GM21367 (cell line): ENCODE measurements around the gene DDIT4.
"Not testable (repeated sequence)": the region's sequence is repeated elsewhere in the genome, so short reads cannot be mapped to it uniquely, and the experiment has no call there.

Experiments used
- ATAC-seq: cut with Tn5 transposase; IDR thresholded peaks from one replicate; pipeline ENCODE4 v1.9.1; 2021; ENCODE audit not compliant: unreplicated experiment

DDIT4 gene

DNA sequence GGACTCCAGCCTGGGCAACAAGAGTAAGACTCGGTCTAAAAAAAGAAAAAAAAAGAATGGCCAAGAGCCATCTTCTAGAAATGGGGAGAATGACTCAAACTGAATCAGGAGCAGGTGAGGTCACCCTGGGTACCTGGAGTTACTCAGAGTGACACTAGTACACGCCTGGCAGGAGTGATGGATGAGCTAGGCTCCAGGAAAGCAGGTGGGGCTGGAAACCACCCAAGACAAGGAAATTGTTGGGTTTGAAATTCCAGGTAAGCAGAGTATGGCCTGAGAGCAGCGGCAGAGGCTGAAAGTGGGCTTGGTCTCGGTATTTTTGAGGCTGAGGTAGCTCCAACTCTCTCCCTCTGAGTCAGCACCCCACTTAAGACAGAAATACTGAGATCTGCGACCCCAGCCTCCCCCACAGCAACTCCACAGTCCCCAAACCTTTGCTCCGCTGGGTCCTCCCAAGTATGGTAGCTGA lies 18.5 kb downstream of the DDIT4 start:
- ATAC-seq, result no peak

DNA sequence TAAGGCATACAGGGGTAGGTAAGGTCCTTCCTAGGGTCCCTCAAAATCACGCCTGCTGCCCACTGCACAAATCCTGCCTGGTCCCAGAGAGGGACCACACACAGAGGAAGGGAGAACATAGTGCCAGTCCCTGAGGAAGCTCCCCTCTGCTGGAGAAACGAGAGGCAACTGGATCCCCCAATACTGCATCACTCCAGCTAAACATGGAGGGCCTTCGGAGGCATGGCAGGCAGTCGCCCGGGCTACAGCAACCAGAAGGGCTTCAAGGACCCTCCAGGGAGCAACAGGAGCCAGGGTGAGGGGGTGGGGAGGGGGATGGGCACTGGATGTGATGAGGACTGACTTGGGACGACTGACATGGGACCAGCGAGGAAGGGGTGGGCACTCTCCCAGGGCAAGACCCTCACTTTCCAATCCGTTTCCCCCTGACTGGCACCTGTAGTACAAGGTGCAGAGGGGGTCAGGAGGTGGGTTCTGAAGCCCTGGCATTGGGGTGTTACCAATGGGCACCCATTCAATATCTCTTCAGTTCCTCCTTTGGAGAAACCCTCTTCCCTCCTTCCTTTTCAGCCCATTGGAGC lies 21.7 kb downstream of the DDIT4 start:
- no peak for ATAC-seq

DNA sequence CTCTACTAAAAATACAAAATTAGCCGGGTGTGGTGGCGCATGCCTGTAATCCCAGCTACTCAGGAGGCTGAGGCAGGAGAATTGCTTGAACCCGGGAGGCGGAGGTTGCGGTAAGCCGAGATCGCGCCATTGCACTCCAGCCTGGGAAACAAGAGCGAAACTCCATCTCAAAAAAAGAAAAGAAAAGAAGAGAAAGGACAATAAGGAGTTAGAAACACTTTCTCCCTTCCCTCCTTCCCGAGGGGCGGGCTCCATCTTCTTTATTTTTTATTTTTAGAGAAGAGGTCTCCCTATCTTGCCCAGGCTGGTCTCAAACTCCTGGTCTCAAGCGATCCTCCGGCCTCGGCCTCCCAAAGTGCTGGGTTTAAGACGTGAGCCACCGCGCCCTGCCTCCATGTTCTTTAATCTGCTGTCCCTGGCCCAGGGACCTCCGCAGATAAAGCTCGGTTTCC lies 23.1 kb downstream of the DDIT4 start:
- ATAC-seq, result not testable (repeated sequence)

DNA sequence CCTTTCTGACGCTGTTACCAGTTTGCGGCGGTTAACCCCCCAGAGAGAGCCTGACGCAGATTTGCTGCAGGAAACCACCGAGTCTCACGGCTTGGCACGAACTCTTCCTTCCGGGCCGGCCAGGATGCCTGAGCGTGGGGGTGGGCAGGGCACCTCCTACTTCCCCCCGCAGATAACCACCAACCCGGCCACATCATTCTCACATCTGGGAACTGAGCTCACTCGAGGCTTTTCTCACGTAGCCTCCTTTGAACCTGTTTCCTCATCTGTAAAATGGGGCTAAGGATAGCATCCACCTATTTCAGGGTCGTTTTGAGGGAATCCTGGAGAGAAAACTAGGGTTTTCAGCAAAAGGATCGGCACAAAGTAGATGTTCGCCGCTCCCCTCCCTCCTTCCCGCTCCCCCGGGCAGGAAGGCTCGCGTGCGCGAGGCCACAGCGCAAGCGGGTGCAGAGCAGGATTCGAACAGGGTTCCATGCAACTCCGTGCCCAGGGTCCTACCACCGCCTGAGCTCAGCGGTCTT lies 23.6 kb downstream of the DDIT4 start:
- peak; percentile 42 for ATAC-seq

DNA sequence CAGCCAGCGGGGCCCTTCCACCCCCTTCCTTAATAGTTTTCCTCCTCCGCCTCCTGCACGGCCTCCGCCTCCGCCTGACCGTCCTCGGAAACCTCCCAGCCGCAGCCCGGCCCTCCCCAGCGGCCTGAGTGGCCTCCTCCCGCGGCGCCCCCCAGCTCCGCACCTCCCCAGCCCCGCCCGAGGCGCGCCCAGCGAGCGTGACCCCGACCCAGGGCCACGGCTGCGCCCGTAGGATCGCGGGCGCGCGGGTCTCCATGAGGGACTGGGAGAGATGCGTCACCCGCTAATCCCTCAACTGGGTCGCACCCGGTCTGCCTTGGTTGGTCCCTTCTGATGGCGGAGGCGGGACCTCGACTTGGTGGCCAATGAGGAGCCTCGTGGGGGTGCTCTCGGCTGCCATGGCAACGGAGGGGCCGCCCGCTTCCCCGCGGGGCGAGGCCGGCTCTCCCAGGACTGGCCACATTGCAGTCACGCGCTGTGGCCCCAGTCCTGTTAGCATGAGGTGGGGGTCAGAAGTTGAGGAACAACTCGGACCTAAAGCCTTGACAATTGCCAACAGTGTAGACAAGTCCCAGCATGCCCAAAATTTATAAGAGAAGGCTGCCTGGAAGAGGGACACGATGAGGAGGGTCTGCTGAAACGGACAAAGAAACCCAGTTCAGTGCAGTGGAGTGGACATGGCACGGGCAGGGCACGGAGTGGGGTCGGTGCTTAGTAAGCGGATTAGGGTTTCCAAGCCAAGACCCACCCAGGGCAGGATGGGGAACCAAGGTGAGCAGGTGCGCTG lies 24.3 kb downstream of the DDIT4 start:
- peak; percentile 77 for ATAC-seq

DNA sequence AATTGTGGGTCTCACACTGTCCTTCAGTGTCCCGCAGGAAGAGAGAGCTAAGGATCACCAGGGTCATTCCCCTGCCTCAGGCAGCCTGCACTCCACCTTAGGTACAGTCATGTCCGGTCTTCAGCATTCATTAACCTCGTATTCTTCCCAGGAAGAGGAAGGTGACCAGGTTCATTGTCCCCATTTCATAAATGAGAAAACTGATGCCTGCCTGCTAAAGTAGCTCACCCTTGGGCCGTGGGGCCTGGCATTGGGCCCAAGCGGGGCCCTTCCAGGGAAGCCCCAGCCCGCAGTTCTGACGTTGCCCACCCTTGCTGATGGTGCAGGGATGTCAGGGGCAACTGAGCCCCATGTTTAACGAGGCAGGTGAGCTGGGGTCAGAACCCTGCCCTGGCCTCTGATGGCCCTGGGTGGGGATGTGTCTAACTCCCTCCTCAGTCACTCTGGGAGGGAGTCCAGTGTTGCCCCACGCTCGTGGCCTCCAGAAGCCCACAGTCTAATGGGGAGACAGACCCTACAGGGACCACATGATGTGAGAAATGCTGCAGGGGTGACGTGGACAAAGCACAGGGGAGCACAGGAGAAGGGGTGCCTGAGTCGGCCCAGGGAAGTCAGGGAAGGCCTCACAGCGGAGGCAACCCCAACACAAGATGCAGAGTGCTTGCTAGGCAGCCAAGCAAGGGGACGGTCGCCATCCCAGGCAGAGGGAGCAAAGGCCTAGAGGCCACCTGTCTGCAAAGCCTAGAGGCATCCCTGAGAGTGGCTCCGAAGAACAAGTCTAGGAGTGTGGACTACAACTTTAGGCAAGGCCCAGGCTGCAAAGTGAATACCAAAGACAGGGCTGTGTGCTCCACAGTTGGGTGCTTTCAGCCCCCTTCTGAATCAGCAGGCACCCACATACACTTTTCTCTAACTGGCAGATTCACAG lies 25.1 kb downstream of the DDIT4 start:
- no peak for ATAC-seq

DNA sequence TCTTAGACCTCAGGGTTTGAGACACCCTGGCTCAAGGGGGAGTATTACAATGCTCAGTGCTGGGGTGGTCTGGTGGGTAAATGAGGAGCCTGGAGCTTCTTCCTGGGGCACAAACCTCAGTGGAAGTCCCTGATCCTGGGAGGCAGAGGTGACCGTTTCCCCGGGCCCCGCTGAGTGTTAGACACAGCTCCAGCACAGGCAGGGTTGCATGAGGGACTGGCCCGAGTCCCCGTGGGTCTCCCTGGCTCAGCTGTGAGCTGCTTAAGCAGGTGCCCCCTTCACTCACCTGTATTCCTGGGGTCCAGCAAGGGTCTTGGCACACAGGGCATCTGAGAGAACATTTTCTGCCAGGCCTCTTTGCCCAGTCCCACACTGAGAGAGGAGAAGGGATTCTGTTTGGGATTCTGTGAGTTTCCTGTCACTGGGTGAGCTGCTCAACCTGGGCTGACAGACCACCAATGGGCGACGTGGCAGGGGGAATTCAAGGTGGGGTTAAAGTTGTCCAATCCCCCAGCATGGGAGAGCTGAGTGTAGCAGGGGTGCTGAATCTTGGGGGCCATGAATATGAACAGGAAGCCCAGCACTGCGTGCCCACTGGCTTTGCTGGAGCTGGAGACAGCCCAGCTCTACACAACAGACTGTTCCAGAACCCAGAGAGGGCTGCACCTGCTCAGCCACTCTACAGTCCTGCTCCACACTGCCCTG lies 29.9 kb downstream of the DDIT4 start:
- no peak for ATAC-seq

DNA sequence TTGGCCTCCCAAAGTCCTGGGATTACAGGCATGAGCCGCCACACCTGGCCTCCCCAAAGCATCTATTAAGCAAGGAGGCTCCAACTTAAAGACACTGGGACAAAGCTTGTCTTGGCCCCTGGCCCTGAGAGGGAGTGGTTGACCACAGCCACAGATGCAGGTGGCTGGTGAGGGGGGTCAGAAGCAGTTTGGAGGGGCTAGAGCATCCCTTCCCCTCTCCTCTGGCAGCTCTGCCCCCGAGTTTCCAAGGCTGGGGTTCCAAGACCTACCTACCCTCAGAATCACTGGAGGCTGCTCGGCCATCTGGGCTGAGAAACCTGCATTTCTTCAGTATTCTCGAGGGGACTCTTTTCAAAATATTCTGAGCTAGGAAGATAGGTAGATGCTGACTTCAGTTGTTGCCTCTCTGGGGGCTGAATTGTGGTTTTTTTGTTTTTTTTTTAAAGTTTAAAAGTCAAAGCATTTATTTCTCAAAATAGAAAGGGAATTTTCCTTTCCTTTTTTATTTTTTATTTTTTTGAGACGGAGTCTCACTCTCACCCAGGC lies 32.6 kb downstream of the DDIT4 start:
- ATAC-seq, result no peak

DNA sequence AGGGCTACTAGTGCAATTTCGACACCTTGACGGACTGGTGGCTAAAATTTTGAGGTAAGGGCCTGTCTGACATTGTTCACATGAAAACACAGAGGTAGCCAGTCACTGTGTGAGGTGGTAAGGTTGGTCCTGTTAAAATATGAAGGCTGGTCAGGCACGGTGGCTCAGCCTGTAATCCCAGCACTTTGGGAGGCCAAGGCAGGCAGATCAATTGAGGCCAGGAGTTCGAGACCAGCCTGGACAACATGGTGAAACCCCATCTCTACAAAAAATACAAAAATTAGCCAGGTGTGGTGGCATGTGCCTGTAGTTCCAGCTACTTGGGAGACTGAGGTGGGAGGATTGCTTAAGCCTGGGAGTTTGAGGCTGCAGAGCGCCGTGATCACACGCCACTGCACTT lies 34.0 kb downstream of the DDIT4 start:
- ATAC-seq, result not testable (repeated sequence)

DNA sequence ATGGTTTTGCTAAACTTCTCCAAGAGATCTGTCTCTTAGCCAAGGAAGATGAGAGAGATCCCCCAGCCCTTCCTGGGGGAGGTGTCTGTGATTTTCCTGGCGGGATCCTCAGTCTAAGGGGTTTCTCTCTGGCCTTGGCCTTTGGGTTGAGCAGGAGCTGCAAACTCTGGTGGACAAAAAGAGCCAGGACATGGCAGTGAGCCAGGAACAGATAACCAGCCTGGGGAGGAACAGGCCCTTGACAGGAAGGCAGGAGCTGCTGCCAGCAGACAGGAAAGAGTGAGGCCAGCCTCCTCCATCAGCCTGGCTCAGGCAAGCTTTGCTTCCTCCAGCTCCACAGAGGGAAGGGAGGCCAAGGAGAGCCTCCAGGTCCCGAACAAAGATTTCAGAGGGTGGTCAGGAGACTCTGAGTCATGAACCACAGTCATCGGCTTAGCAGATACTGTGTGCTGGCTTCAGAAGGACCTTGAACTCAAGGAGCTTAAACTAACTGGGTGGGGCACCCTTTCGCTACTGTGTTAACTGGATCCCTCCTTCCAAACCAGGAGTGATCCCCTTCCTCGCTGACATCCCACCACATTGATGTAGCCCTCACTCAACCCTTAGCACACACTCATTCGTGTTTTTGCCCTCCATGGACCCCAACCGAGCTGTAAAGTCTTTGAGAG lies 34.7 kb downstream of the DDIT4 start:
- no peak for ATAC-seq

DNA sequence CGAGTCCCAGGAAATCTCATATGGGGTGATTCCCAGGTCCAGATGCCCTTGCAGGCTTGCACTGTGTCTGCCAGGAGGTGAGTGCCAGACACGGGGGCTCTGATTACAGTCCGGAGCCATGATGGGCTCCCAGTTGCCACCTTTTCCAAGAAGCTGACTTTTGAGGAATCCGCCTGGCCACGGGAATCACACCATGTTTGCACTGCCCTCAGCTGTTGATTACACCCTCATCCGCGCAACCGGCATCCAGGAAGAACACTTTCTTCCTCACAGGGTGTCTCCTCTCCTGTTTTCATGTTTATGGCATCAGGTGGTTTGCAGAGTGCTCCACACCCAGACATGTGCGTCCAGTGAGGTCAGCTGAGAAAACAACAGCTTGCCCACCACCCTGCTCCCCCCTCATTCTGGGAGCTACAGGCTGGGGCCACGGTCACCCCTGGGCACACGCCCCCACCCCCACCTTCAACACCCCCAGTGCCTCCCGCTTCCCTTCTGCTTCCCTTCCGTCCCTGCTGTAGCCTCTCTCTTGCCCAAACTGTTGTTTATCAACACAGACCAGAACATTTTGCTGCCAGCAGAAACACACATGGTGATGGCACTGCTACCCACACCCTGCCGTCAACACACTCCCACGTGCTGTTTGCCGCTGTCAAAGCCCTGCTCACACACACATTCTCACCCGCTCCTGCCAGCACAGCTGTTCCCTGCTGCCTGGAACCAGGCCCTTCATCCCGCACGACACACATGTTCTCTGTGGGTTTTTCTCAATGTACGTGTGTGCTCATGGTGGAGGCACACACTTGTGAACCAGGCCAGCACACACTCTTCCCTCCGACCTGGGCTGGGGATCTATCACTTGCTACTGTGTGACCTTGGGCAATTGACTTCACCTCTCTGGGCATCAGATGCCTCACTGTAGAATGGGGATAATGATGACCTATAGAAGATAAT lies 35.8 kb downstream of the DDIT4 start:
- no peak for ATAC-seq

DNA sequence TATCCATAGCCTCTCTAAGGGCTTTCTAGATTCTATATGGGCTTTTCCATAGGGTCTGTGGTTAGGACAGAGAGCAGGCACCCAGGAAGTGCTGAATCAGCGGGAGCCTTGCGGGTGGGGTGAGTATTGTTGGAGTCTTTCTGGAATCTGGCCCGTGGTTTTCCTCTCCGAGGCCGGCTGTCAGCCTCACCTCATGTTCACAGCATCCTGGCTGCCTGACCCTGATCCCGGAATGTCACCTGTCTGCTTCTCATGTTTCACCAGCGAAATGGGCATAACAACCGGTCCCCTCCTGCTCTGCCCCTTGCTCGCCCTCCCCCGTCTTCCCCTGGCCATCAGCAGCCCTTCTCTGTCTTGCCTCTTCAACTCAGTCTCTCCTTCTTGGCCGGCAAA lies 36.5 kb downstream of the DDIT4 start:
- no peak for ATAC-seq

DNA sequence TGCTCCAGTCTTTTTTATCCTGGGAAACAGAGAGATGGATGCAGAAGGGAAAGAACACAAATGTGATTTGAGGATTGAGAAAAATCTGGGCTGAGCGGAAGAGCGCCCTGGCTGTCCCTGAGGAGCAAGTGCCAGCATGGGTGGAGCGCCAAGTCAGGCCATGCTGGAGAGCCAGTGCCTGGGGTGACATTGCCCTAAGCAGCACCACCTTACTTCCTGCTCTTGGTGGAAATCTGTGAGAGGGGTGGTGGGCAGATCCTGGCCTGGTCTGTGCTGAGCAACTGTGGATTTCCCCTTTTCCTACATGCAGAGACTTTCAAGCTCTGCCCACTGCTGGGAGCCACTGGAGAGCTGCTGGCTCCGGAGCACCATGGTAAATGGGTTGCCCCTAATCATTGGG lies 36.9 kb downstream of the DDIT4 start:
- ATAC-seq, result no peak

DNA sequence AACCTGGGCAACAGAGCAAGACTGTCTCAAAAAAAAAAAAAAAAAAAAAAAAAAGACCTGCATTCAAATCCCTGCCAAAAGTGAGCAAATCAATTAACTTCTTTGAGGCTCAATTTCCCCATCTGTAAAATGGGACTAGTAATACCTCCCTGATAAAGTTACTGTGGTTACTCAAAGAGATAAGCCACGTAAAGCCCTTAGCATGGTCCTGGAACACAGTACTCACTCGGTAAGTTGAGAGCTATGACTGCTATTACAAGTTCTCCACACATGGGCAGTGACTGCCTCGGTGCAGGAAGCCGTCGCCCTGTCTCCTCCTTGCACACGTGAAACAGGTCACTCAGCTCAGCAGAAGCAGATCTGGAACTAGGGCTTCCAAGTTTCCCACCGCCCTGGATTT lies 37.9 kb downstream of the DDIT4 start:
- ATAC-seq, result no peak

DNA sequence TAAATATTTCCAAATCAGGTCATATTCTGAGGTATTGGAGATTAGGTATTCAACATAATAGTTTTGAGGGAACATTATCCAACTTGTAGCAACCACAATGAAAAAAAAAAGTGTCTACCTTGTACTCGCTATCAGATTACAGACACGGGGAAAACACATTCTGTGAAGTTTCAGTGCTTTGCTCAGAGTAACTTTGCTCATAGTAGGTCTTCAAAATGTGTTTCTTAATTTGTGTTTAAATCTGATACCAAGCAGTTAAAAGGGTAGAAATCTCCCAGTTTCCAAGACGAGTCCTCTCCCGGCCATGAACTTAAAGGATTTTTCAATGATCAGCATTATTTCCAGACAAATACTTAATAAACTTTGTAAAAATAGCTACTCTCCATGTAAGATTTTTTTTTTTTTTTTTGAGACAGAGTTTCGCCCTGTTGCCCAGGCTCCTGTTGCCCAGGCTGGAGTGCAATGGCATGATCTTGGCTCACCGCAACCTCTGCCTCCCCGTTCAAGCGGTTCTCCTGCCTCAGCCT lies 39.2 kb downstream of the DDIT4 start:
- no peak for ATAC-seq

DNA sequence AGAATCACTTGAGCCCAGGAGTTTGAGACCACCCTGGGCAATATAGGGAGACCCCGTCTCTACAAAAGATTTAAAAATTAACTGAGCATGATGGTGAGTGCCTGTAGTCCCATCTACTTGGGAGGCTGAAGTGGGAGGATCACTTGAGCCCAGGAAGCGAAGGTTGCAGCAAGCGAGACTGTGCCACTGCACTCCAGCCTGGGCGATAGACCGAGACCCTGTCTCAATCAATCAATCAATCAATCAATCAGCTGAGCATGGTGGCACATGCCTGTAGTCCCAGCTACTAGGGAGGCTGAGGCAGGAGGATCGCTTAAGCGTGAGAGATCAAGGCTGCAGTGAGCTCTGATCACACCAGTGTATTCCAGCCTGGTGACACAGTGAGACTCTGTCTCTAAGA lies 40.5 kb downstream of the DDIT4 start:
- ATAC-seq, result no peak

DNA sequence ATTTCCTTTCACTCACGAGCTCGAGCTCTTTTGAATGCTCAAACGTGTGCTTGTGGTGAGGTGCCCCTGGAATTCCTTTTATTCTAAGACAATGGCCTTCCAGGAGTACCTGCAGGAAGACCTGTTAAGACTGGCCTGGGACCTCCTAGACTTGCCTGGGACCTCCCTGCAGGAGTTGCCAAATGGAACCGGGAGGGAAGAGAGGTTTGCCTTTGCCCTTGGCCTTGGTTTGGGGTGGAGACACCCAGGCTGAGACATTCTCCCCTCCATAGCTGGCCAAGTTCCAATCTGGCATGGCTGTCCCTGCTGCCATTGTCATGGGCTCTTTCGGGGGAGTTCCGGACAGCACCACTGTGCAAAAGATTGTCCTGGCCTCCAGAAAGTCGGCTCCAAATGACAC lies 41.3 kb downstream of the DDIT4 start:
- ATAC-seq, result no peak

DNA sequence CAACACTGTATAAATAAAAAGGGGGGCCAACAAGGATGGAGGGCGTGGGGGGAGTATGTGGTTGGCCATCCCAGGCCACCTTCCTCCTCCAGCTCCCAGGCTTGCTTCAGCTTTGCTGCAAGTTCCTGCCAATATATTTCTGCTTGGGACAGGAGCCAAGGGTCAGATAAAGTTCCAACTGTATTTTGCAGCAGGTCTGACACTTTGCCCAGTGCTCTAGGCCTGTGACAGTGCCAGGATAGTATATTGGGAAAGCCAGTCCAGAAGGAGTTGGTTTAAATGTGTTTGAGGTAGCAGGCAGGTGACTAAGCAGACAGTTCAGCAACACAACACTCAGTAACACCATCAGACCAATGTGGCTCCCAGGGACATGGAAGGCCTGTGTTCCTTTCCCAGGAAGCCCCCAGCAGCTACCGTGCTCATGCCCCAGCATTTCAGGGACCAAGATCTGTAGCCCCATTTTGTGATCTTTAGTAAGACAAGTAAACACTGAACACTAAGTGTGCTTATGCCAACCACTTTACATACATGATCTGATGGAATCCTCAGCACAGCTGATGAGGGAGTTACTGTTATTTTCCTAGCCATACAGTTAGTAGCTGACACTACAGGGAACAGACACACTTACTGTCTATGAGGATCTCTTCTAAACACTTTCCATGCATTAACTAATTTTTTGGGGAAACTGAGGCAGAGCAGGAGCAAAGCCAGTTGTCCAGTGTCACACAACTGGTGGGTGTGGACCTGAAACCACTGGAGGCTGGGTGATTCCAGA lies 42.1 kb downstream of the DDIT4 start:
- no peak for ATAC-seq
